VCaP (cell line): ENCODE measurements around the gene HNRNPAB.

ENCODE experiments used
- H3K27ac ChIP-seq: fragments of 450-650 bp; 2 replicates; pipeline ENCODE4 v1.5.1; 2017
- TF ChIP-seq, protein P1 (sequence below): fragments of 450-650 bp; conservative IDR thresholded peaks from 2 replicates; pipeline ENCODE4 v1.5.1; 2017; ENCODE audit warnings: mild to moderate bottlenecking, moderate library complexity

HNRNPAB gene

DNA sequence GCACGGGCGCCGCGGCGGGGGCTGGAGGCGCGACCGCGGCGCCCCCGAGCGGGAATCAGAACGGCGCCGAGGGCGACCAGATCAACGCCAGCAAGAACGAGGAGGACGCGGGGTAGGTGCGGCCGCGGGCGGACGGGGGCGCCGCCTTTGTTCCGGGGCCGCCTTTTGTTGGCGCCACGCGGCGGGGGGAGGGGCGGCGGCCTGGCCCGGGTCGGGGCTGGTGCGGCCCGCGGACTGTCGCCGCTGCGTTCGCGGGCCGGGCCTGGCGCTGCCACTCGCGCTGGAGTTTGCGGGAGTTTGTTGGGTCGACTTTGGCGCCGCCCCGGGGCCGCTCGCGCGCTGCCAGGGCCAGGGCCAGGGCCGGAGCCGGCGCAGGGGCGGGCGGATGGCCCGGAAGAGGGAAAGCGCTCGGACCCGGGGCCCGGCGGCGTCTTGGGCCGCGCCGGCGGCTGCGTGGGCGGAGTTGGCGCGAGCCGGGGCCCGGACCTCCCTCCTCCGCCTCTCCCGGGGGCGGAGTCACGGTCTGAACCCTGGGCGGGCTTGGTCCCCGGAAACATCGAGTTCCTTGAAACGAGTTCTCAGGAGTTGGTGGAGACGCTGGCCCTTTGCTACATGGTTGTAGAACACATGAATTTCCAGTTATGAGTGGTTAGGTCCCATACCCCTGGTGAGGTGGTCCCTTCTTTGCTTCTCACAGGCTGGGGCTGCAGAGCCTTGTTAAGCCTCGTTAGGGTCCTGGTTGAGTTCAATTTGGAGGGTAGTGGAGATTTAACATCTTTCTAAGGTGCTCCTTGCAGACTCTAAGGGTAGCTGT, 809 bp downstream of the HNRNPAB start:
- TF ChIP-seq, protein P1, sequence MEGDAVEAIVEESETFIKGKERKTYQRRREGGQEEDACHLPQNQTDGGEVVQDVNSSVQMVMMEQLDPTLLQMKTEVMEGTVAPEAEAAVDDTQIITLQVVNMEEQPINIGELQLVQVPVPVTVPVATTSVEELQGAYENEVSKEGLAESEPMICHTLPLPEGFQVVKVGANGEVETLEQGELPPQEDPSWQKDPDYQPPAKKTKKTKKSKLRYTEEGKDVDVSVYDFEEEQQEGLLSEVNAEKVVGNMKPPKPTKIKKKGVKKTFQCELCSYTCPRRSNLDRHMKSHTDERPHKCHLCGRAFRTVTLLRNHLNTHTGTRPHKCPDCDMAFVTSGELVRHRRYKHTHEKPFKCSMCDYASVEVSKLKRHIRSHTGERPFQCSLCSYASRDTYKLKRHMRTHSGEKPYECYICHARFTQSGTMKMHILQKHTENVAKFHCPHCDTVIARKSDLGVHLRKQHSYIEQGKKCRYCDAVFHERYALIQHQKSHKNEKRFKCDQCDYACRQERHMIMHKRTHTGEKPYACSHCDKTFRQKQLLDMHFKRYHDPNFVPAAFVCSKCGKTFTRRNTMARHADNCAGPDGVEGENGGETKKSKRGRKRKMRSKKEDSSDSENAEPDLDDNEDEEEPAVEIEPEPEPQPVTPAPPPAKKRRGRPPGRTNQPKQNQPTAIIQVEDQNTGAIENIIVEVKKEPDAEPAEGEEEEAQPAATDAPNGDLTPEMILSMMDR = no peak

DNA sequence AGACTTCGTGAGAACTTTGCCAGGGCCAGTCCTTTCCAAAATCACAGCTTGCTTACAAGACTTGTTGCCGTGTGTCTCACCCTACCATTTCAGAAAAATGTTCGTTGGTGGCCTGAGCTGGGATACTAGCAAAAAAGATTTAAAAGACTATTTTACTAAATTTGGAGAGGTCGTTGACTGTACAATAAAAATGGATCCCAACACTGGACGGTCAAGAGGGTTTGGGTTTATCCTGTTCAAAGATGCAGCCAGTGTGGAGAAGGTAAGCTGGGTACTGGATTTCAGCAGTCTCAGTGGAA, 1.4 kb downstream of the HNRNPAB start:
- TF ChIP-seq, protein P1 = no peak
- peak overlapping the region; percentile 88 for H3K27ac ChIP-seq

More for the DNA sequence above, 809 bp downstream of the HNRNPAB start:
- peak overlapping the region; percentile 88 for H3K27ac ChIP-seq

DNA sequence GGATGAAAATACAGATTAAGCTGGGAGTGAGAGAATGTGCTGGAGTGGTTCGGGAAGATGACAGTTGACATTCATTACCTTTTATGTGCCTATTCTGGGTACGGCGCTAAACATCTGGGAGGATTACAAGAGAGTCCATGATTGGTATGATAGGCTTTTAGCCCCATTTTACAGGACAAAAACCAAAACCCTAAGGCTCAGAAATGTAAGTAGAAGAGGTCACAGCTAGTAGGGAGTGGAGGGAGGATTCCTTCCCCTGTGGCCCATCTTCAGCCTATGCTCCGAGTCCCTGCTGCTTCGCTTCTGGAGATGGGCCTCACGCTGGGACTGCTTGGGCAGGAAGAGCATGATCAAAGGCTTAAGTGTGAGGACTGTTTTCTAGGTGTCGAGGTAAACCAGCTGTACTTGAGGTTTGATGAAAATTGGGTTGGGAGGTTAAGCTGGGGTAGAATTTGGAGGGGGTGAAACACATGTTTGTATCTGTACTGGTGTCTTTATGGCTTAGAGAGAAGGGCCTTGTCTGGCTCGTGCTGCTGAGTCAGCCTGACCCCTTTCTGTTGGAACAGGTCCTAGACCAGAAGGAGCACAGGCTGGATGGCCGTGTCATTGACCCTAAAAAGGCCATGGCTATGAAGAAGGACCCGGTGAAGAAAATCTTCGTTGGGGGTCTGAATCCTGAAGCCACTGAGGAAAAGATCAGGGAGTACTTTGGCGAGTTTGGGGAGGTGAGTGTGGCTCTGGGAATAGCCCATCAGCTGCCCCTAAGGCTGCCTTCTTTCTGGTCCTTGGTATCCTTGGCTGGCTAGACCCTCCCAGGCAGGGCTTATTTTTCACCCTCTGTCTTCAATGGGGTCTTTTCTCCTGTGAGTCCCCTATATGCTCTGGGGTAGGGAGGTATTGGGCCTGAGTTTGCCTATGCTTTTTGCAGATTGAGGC, 2.1 kb downstream of the HNRNPAB start:
- TF ChIP-seq, protein P1 = no peak

GRCh38 chr5:178207183-178207916, 3.0 kb downstream of the HNRNPAB start:
- TF ChIP-seq, protein P1 = no peak
- H3K27ac ChIP-seq = peak overlapping the region; percentile 88; the same call in 1 of the 2 replicates

More for the DNA sequence above, 2.1 kb downstream of the HNRNPAB start:
- peak overlapping the region; percentile 88 for H3K27ac ChIP-seq

GRCh38 chr5:178207917-178208280, 3.6 kb downstream of the HNRNPAB start:
- TF ChIP-seq, protein P1 = no peak
- peak overlapping the region; percentile 11; the same call in 1 of the 2 replicates for H3K27ac ChIP-seq

DNA sequence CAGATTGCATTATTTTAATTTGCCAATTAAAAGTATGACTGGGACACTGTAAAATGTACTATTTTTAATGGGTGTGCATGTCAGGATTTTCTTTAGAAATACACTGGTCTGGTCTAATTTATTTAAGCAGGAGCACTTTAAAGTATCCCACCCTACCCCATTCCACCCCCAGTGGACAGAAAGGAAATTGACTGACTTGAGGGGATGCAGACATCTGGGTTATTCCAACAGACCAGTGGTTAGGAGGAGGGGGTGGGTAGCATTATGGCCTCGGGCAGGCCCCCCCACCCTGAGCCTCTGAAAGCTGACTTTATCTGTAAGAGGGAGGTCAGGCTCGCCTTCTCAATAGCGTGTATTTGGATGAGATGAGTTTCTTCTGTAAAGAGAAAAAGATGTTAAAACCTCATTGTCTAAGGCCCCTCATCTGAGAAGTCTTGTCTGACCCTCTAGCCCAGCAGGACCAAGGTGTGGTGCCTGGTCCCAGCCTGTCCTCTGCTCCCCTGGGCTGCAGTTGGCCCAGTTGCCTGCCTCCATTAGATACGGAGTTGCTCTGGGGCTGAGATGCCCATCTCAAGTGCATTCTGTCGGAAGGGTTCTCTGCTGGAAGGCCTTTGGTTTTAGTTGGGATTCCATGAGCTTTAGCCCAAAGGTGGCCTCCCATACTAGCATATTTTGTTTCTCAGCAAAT, 4.4 kb downstream of the HNRNPAB start:
- no peak overlapping the region for H3K27ac ChIP-seq
- TF ChIP-seq, protein P1 = no peak
